GM20431 (cell line): Measurements from ENCODE around the gene SLC16A2.
"Not testable (repeated sequence)": the region's sequence is repeated elsewhere in the genome, so short reads cannot be mapped to it uniquely, and the experiment has no call there.

Source experiments
- in situ Hi-C: fragments of 300-500 bp; cut with MseI, MboI; formaldehyde crosslinking; loops from one replicate; pipeline ENCODE4 v1.15.0; 2020; ENCODE audit warnings: low sequenced_read_pairs; ENCODE audit not compliant: unreplicated experiment

The SLC16A2 gene

GRCh38 chrX:74438764-74439163, 17.5 kb downstream of the SLC16A2 start:
- in situ Hi-C loops: no loop called here

- in situ Hi-C loops: no loop called here
These were observed 23.8 kb downstream of the SLC16A2 start for GRCh38 chrX:74445099-74445498.

- in situ Hi-C loops: no loop called here
These were observed 25.6 kb downstream of the SLC16A2 start for GRCh38 chrX:74446876-74447275.

GRCh38 chrX:74448669-74449068, 27.4 kb downstream of the SLC16A2 start:
- in situ Hi-C loops: no loop called here

DNA sequence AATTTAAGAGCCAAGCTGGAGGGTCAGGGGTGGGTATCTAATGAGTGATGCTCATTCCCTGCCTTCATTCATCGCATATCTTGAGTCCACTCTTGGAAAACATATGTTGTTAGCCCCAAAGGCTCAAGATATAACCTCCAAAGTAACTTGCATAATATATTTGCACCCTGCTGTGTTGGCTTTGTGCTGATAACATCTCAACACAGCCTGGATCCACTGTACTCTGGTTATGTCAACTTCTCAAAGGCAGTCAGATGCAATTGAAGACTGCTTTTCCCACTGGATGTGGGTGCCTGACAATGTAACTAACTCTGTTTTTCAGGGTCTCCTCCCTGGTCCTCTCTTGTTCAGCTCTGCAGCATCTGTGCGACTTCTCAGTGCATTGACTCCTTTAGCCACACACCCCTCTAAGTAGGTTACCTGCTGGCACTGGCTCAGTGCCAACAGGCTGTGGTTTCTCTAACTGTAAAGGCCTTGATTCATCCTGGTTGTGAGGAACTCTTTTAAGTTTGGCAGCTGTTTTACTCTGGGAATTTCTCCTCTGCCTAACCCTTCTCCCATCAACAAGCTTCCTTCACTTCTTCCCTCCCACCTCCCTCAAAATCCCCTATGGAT, 28.1 kb downstream of the SLC16A2 start:
- in situ Hi-C loops: no loop called here

DNA sequence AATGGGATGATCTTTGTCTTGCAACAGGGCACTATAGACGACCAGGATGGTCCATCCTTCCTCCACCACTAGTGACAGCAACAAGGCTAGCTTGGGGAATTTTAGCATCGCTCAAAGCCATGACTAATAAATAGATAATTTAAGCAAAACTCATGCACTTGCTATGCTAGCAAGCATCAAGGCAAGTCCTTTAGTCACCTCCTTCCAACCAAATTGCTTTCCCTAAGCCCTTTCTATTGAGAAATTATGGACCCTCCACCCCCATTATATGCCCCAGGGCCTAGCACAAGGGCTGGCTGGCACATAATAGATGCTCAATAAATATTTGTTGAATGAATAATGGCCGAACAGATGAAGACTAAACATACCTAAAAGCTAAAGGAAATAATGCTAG, 28.6 kb downstream of the SLC16A2 start:
- in situ Hi-C loops: no loop called here

- in situ Hi-C loops: no loop called here
These were observed 29.6 kb downstream of the SLC16A2 start for GRCh38 chrX:74450803-74451449.

GRCh38 chrX:74451450-74452198, 30.3 kb downstream of the SLC16A2 start:
- in situ Hi-C loops: no loop called here

GRCh38 chrX:74452199-74452481, 30.8 kb downstream of the SLC16A2 start:
- in situ Hi-C loops: no loop called here

- in situ Hi-C loops: no loop called here
These were observed 31.9 kb downstream of the SLC16A2 start for GRCh38 chrX:74453178-74453577.

DNA sequence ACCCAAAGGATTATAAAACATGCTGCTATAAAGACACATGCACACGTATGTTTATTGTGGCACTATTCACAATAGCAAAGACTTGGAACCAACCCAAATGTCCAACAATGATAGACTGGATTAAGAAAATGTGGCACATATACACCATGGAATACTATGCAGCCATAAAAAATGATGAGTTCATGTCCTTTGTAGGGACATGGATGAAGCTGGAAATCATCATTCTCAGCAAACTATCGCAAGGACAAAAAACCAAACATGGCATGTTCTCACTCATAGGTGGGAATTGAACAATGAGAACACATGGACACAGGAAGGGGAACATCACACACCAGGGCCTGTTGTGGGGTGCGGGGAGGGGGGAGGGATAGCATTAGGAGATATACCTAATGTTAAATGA, 32.9 kb downstream of the SLC16A2 start:
- in situ Hi-C loops: not testable (repeated sequence)

GRCh38 chrX:74458736-74459135, 37.4 kb downstream of the SLC16A2 start:
- in situ Hi-C loops: no loop called here

DNA sequence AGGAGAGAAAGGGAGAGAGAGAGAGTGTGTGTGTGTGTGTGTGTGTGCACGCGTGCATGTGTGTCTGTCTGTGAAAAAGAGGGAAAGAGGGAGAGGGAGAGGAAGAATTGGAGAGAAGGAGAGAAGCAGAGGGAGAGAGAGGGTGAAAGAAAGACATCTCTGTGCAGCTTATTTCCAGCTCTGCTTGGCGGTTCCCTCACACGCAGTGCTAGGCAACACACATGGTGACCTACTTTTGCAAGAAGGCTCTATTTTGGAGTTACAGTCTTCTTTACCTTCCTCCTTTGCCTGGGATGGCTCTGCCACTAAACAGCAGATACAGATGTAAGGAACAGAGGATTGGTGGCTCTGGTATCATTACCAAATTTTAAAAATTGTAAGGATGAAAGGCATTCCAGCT, 40.1 kb downstream of the SLC16A2 start:
- in situ Hi-C loops: no loop called here

- in situ Hi-C loops: no loop called here
These were observed 43.4 kb downstream of the SLC16A2 start for GRCh38 chrX:74464722-74465121.

DNA sequence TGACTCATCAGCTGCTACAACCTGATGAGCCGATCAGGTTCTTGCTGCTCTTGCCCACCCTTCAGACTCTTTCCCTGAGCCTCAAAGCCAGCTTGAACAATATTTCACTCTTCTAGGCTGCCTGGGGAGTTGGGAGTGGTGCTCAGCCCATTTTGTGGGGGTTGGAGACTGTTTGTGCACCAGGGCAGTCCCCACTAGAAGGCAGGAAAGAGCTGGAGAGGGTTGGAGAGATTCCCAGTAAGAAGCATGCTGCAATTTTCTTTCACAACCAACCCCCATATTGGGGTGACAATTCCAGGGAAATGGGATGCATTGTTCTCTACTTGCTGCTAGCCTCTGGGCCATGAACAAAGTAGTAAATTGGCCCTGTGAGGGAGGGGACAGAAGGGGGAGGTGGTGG, 44.1 kb downstream of the SLC16A2 start:
- in situ Hi-C loops: no loop called here

GRCh38 chrX:74467656-74468055, 46.4 kb downstream of the SLC16A2 start:
- in situ Hi-C loops: no loop called here

- in situ Hi-C loops: not testable (repeated sequence)
These were observed 51.8 kb downstream of the SLC16A2 start for GRCh38 chrX:74473116-74473515.

- in situ Hi-C loops: no loop called here
These were observed 69.0 kb downstream of the SLC16A2 start for GRCh38 chrX:74490247-74490646.

GRCh38 chrX:74492720-74493201, 71.5 kb downstream of the SLC16A2 start:
- in situ Hi-C loops: no loop called here

GRCh38 chrX:74493806-74494205, 72.5 kb downstream of the SLC16A2 start:
- in situ Hi-C loops: no loop called here

GRCh38 chrX:74498924-74499323, 77.6 kb downstream of the SLC16A2 start:
- in situ Hi-C loops: no loop called here
